Measurements from ENCODE around the gene CREBBP.
"Not testable (repeated sequence)": the region's sequence is repeated elsewhere in the genome, so short reads cannot be mapped to it uniquely, and the experiment has no call there.

CREBBP gene

GRCh38 chr16:3729161-3730112, 151.1 kb downstream of the CREBBP start:
- DNase-seq, result no peak

DNA sequence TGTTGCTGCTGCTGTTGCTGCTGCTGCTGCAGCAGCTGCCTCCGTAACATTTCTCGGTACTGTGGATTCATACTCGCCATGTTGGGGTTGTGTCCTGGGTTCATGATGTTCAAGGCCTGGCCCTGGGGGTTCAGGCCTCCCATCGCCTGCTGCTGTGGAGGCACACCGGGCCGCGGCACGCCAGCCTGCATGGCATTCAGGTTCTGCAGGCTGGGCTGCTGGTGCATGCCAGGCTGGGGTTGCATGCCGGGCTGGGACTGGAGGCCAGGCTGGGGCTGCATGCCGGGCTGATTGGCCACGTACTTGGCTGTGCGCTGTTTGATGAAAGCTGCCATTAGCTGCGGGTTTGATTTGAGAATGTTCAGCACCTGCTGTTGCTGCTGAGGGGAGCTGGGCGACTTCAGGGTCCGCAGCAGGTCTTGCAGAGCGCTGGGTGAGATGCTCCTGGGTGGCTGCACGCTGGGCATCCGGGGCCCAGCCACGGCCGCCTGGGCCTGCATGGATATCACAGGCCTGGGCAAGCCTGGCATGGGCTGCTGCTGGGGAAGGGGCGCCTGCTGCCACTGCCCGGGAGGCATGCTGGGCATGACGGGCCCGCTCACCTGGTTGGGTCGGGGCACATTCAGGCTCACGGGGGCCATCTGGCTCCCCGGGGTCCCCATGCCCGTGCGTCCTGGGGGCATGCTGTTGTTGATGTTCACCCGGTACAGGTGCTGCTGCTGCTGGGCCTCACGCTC, 151.9 kb downstream of the CREBBP start:
- DNase-seq, result no peak

DNA sequence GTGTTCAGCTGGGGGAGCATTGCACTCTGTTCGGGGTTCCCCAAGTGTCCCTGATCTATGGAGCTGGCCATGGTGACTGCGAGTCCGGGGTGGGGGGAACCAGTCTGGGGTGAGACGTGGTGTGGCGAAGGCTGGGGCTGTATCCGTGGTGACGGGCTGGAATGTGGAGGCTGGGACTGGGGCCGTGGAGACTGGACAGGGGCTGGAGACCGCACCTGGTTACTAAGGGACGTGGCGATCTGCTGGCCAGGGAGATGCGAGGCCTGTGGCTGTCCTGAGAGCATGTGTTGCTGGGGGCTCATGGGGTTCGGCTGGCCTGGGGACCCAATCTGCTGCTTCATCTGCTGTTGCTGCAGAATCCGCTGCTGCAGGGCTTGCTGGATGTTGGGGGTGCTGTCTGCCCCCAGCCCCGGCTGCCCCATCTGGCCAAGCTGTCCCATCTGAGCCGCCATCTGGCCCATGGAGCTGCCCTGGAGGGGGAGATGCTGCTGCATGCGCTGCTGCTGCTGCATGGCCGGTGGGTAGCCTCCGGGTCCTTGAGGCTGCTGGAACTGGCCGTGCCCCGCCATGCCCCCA, 152.6 kb downstream of the CREBBP start:
- DNase-seq, result no peak

DNA sequence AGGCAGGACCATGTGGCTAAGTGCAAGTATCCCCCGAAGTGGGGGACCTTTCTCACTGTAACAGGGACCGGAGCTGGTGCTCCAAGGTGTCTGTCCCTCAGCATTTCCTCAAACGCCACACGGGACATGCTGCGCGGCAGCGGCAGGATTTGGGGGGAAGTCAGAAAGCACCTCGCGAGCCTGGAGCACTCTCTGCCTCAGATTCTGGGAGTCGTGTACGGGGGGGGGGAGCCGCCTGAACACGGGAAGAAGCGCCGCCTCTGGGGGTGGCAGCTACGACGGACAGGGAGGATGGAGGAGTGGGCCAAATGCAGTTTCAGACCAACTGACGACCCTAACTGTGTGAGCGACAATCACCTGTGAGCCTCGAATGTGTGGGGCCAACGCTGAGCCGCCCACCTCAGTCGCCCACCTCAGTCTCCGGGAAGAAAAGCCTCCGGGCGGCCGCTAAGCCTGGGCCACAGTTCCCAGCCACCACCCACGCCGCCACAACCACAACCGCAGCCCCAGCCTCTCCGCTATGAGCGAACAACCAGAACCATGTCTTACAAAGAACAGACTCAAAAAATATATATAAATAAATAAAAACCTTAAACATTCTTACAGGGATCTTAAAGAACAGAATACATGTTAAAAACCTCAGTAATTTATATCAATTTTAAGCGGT, 154.4 kb downstream of the CREBBP start:
- no peak for DNase-seq

DNA sequence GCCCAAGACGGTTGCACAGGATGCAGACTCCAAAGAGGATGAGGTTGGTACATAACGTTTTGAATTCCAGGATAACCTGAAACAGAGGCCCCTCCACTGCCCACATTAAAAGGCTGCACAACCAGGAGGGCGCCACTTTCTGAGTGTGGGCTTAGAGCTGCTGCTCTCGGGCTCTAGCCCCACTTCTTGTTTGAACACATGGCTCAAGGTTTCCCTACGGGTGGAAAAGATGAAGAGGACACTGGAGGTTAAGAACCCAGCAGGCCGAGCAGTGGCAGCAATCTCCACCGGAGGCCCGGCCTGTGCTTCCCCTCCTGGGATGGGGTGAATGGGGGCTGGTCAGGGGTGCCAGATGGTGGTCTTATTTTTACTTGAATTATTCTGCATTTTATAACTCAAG, 155.2 kb downstream of the CREBBP start:
- DNase-seq, result no peak

DNA sequence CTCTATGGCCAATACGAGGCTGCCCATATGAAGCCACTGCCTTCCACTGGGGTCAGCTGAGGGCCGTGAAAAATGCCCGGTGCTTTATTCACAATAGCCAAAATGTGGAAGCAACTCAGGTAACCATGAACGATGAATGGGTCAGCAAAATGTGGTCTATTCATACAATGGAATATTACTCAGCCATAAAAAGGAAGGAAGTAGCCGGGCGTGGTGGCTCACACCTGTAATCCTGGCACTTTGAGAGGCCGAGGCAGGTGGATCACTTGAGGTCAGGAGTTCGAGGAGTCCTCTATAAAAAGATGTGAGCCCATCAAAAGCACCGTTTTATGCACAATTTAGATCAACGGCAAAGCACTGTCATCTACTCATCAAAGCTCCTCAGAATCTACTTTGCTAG, 158.0 kb downstream of the CREBBP start:
- DNase-seq, result no peak

DNA sequence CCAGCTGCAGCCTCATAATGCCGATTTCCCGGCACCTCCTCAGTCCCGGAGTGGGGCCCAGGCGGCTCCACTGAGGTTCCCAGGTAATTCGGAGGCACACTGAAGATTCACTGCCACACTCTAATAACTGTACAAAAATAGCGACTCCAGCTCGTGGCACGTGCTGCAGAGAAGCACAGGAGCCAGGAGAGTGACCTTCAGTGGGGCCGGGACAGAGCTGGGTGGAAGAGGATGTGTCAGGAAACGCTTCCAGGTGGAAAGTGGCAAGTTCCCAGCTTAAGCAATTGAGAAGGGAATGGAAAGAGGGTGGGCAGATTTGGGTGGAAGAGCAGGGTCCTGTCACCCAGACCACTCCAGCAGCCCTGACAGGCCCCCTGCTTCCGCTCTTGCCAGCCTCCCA, 160.1 kb downstream of the CREBBP start:
- DNase-seq, result no peak

- DNase-seq, result no peak
These were observed 161.9 kb downstream of the CREBBP start for GRCh38 chr16:3718628-3719027.

GRCh38 chr16:3718019-3718391, 162.5 kb downstream of the CREBBP start:
- no peak for DNase-seq

DNA sequence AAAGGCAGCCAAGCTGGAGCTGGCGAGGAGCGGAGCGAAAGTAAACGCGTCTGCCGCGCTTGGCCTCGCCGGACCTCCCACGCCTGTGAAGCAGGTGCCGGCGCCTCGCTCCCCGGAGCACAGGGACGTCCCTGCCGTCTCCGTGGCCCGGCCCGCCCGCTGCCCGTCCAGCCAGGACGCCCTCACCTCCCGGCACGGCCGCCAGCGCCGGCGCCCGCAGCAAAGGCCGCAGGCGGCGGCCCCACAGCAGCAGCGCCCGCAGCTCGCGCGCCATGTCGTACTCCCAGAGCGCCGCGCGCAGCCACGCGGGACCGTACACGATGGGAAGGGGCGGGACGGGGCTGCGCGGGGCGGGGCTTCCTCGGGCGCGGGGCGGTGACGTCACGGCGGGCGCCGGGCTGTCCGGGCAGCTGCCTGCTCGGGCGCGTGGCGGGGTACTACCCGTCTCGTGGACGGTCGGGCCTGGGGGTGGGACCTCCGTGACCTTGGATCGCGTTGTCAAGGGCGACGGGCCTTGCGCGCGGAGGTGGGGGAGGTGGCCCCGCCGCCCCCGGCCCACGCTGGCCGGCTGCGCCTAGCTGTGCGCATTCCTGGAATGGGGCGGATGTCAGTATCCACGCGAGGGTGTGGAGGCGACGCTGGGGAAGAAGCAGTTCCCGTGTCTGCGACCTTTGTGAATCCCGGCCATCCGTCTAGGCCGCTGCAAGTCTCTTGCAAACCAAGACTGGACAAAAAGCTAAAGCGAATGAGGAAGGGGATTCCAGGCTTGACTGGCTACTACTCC, 163.1 kb downstream of the CREBBP start, which contains the start of gene TRAP1:
TSS of gene TRAP1 (minus strand) at position 290 of the 784 bp plus-strand sequence. CDS start at position 274, 16 bp downstream.
- DNase-seq, result peak; percentile 98

DNA sequence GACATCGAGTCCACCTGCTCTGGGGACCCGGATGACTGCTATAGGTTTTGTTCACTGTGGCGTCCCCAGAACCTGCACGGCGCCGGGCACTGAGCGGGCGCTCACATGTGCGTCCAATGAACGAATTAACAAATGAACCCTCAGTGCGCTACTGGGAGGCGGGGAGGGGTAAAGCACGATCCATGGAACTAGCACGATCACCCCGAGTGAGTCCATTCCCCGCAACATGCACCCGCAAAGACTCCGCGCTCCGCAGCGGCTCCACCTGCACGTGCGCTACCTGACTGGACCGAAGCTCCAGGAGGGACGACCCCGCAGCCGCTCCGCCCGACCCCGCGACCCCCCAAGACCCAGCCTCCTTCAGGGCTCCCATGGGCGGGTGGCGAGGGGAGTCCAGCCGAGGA, 163.7 kb downstream of the CREBBP start:
- no peak for DNase-seq

DNA sequence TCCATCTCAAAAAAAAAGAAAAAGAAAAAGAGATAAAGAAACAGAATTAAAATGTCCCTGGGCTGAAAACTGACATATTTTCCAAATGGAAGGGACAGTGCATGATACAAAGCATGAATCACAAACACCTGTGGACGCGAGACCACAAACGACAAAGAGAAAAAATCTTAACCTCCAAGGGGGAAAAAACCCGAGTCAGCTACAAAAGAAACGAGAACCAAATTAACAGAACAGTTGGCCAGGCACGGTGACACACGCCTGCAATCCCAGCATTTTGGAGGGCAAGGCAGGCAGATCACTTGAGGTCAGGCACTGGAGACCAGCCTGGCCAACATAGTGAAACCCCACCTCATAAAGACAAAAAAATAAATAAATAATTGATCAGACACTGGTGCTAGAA, 165.1 kb downstream of the CREBBP start:
- DNase-seq, result no peak

GRCh38 chr16:3714378-3714777, 166.1 kb downstream of the CREBBP start:
- DNase-seq, result not testable (repeated sequence)

DNA sequence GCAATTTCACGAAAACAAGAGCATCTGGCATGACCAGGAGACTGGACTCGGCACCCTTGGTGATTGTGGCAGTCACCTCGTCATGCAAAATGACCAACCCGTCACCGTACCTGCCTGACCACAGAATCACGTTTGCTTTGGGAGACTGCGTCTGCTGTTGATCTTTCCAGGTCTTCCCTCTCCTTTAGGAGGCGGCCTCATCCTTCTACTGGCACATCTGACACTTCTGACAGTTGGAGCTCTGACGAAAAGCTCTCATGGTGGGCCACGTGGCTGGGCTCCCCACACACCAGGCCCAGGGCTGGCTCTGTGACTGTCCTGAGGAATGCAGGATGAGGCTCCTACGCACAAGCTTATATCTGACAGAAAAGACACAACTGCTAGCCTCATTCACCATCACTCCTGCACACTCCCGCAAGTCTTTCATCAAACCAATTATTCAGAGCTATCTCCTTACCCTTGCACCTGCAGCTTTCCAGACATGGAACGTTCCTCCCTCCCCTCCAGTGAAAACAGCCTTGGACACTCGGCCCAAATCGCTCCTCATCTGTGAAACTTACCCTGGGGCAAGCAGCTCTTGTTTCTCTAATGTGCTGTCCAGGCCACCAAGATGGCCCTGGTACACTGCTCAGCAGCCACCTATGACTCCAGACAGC, 166.8 kb downstream of the CREBBP start:
- no peak for DNase-seq

- DNase-seq, result no peak
These were observed 167.6 kb downstream of the CREBBP start for GRCh38 chr16:3712861-3713372.

DNA sequence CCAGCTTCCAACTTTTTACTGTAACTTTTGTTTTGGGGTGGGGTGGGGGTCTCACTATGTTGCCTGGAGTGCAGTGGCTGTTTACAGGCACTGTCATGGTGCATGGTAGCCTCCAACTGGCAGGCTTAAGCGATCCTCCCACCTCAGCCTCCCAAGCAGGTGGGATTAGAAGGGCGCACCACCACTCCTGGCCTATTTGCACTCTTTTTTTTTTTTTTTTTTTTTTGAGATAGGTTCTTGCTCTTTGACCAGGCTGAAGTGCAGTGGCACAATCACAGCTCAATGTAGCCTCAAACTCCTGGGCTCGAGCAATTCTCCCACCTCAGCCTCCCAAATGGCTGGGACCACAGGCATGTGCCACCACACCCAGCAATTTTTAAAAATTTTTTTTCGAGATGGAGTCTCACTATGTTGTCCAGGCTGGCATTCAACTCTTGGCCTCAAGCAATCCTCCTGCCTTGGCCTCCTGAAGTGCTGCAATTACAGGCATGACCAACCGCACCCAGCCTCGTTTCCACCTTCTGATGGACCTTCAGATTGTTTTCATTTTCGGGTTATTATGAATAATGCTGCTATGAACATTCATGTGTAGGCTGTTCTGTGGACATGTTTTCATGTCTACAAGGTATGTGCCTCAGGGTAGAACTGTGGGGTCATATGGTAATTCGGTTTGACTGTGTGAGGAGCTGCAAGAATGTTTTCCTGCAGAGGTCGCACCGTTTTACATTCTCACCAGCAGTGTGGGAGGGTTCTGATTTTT, 174.1 kb downstream of the CREBBP start:
- DNase-seq, result no peak

GRCh38 chr16:3702082-3702481, 178.4 kb downstream of the CREBBP start:
- no peak for DNase-seq

- DNase-seq, result no peak
These were observed 179.0 kb downstream of the CREBBP start for GRCh38 chr16:3701531-3701930.

- no peak for DNase-seq
These were observed 181.6 kb downstream of the CREBBP start for GRCh38 chr16:3698941-3699340.

DNA sequence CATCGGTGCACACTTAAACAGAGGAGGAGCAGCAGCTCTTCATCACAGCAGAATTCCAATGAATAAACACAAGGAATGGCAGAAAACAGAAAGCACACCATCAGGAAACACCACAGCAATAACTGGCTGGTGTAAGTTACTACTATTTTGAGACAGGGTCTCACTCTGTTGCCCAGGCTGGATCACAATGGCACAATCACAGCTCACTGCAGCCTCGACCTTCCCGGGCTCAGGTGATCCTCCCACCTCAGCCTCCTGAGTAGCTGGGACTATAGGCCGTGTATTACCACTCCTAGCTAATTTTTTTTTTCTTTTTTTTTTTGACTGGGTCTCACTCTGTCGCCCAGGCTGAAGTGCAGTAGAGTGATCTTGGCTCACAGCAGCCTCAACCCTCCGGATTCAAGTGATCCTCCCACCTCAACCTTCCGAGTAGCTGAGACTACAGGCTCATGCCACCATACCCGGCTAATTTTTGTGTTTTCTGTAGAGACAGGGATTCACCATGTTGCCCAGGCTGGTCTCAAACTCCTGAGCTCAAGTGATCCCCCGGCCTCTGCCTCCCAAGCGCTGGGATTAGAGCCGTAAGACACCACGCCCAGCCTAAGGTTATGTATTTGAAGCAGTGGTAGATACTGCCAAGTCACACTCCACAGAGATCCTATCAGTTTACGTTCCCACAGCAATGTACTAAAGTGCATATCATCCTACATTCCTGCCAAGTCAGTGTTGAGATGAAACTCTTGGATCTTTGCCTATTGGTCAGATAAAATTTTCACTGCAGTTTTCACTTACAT, 183.9 kb downstream of the CREBBP start:
- DNase-seq, result no peak

Measured in activated CD8-positive, alpha-beta memory T cell treated with anti-CD3 and anti-CD28 coated beads for 24 hours (primary cell).